Cortex of kidney (tissue), 1 donor: Measurements from ENCODE around the gene LIPJ.

Experiments used
- DNase-seq: peaks from one replicate; lab custom pipeline; 2025; lab: John Stamatoyannopoulos, UW

LIPJ gene, protein sequence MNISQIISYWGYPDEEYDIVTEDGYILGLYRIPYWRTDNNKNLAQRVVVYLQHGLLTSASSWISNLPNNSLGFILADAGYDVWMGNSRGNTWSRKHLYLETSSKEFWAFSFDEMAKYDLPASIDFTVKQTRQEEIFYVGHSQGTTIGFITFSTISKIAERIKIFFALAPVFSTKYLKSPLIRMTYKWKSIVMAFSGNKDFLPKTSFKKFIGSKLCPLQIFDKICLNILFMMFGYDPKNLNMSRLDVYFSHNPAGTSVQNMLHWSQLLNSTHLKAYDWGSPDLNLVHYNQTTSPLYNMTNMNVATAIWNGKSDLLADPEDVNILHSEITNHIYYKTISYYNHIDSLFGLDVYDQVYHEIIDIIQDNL

GRCh38 chr10:88586462-88586861 is at the start of gene LIPJ:
LIPJ (plus strand) TSS chr10:88586762; CDS start chr10:88590688, 3,926 bp downstream.
- DNase-seq, result no peak

DNA sequence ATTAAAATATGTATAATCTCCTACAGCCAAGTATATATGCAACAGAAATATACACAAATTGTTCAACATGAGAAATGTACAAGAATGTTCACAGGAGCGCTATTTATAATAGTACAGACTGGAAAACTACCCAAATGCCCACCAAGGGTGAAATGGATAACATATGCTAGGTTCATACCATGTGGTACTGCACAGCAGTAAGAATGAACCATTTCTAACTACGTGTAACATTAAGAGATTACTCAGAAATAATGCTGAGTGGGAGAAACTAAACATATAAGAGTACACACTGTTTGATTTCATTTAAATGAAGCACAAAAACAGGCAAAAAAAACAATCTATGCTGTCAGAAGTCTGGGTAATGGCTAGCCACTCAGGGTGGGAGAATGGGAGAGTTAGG is 49.2 kb upstream of the LIPJ start:
- no peak for DNase-seq

- DNase-seq, result no peak
These were observed 48.5 kb upstream of the LIPJ start for GRCh38 chr10:88538048-88538447.

- DNase-seq, result no peak
These were observed 46.2 kb upstream of the LIPJ start for GRCh38 chr10:88540351-88540750.

DNA sequence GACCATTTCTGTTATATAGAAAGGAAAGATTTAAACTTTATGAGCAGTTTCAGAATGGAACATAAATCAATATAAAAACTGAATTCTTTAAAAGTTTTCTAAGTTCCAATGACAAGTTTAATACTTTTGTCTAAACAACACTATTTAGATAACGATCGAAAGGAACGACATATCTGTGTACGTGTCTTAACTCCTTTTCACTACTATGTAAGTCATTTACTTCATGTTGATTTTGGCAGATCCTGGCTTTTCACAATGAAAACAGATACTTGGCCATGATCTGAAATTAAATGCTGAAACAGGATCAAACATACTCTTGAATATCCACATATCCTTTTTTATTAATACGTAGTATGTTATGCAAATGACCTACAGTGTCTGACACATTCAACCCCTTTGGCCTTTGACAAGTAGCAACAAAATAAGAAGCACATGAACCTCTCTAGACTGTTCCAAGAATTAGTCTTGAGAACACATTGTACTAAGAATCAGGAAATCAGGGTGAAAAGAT is 45.4 kb upstream of the LIPJ start:
- no peak for DNase-seq

GRCh38 chr10:88542522-88542921 is 44.0 kb upstream of the LIPJ start:
- DNase-seq, result no peak

GRCh38 chr10:88544140-88544870 is 42.3 kb upstream of the LIPJ start:
- DNase-seq, result no peak

DNA sequence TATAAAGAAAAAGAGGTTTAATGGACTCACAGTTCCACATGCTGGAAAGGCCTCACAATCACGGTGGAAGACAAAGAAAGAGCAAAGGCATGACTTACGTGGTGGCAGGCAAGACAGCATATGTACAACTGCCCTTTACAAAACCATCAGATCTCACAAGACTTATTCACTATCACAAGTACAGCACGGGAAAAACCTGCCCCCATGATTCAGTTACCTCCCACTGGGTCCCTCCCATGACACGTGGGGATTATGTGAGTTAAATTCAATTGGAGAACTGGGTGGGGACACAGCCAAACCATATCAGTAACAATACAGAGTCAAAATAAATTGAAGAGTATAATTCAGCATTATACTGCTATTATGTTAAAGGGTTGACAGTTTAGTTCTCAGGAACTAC is 41.2 kb upstream of the LIPJ start:
- DNase-seq, result no peak

DNA sequence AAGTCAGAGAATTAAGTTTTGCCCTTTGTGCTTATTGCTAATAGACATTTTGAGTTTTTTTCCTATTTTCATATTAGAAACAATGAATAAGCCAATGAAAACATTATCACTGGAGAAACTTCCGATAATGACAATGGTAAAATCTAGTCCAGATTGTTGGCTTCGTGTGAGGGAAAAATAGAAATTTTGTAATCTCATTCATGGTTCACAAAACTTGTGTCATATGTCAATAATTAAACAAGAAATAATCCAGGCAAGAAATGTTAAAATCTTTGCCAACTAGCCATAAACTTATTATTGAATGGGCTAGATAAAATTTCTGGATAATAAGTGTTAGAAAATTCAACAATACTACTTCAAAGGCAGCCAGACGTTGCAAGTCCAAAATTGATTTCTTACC is 40.1 kb upstream of the LIPJ start:
- no peak for DNase-seq

GRCh38 chr10:88551246-88551645 is 35.3 kb upstream of the LIPJ start:
- no peak for DNase-seq

GRCh38 chr10:88553116-88553752 is 33.3 kb upstream of the LIPJ start:
- DNase-seq, result no peak

DNA sequence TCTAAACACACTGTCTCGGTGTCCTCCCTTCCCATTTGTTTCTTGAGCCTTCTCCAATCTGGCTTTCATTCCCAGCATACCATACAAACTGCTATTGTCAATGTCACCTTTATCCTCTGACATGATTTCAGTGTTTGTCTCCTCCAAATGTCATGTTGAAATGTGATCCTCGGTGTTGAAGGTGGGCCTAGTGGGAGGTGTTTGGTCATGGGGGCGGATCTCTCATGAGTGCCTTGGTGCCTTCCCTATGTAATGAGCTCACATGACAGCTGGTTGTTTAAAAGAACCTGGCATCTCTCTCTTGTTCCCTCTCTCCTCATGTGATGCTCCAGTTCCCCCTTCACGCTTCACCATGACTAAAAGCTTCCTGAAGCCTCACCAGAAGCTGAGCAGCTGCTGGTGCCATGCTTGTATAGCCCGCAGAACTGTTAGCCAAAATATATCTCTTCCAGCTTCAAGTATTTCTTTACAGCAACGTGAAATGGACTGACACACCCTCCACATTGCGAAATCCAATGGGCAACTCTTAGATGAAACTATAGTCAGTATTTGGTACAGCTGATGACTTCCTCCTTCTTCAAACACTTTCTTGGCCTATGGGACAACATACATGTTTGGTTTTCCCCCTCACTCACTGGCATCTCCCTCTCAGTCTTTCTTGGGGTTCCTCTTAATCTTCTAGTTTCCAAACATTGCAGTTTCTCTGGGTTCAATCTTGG is 31.2 kb upstream of the LIPJ start:
- no peak for DNase-seq

DNA sequence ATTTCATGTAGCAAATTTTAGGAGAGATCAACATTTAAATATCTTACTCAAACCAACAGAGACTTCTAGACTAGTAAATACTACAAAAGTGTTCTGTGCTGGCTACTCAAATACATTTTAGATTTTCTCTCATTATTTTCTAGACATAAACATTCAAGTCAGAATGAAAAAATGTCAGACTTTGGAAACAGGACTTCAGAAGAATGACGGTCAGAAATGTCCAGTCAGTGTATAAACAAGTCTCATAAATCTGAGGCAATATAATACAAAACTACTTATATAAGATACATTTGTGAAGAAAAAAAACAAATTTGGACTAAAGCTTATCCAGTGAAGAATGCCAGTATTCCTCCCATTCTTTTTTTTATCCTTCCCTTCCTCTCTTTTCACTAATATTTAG is 29.3 kb upstream of the LIPJ start:
- DNase-seq, result no peak

DNA sequence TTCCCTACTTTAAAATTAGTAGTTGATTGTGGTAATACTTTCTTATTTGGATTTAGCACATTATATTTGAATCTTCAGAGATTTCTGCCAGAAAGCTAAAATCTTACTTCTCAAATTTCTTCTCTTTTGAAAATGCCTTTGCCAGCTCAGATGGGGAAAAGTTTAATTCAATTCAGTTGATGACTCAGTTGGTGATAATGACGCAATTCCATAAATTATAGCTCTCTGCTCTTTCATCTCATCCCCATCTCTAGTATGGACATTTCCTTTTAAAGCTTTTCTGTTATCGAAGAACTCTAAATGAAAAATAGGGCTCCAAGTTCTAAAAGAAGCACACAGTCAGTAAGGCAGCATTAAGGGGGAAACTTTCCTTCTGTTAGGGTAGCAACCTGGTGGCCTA is 28.9 kb upstream of the LIPJ start:
- no peak for DNase-seq

DNA sequence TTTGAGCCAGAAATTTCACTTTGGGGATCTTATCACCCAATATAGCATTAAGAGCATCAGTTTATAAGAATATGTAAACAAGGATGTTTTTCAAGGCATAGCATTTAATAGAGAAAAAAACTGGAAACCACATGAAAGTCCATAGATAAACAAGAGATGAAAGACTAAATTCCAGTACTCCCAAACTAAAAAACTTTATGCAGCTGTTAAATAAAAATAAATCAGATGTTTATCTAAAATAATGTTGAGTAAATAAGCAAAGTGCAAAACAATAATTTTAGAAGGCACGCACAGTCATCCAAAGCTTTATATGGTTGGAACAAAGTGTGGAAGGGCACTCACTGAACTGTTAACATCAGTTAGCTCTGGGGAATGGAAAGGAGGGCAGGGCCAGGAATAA is 24.4 kb upstream of the LIPJ start:
- DNase-seq, result no peak

- DNase-seq, result no peak
These were observed 21.5 kb upstream of the LIPJ start for GRCh38 chr10:88565072-88565471.

- DNase-seq, result no peak
These were observed 4.2 kb upstream of the LIPJ start for GRCh38 chr10:88582411-88582805.

- DNase-seq, result peak; percentile 15
These were observed 3.6 kb upstream of the LIPJ start, which contains the start of gene RNLS for GRCh38 chr10:88582806-88583583. RNLS (minus strand) TSS chr10:88583318.

DNA sequence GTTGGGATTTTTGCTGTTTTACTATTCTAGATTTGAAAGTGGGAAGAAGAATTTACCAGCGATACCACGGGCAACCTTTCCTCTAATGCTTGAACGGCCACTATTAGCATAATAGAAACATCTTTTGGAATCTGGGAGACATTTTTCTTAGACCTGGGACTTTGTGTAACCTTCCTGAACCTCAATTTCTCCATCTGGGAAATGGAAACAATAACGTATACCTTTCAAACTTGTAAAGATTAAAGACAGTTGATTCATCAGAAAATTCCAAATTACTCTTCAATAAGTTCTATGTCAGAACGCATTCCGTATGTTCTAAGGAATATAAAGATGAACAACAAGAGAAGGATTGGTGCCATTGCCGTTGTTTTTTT is 3.0 kb upstream of the LIPJ start:
- no peak for DNase-seq

- DNase-seq, result no peak
These were observed 5.8 kb downstream of the LIPJ start for GRCh38 chr10:88592381-88592780.

GRCh38 chr10:88592906-88593305 is 6.3 kb downstream of the LIPJ start:
- DNase-seq, result no peak
